T-cell (primary cell): ENCODE results near the gene CPNE7. TPM values are rescaled to one million over a fixed set of nuclear protein-coding genes. Genes with fewer than 3 reads are reported as not detected.

Source experiments
- ATAC-seq, 4 experiments: fragments of 200-7000 bp in 3 of 4; fragments of 150-1000 bp in 1 of 4; cut with Tn5 transposase; replicated peaks in 1 of 4; 1 replicate in 3 of 4; 2 replicates in 1 of 4; pipeline ENCODE4 v1.10.0; 2021; ENCODE audit warnings: moderate library complexity in 3 of 4, mild to moderate bottlenecking in 2 of 4, moderate number of reproducible peaks in 1 of 4
- CTCF ChIA-PET, 2 donors: fragments of 300-600 bp; sonication (Branson Sonifier 250); formaldehyde crosslinking; loops; one replicate each; lab custom pipeline; 2022; ENCODE audit warnings: antibody characterized with exemption in 2 of 2; lab: Charles Lee
- POLR2A ChIA-PET, 2 donors: fragments of 300-600 bp; sonication (Branson Sonifier 250); formaldehyde crosslinking; loops; one replicate each; lab custom pipeline; 2022; ENCODE audit warnings: antibody characterized with exemption in 2 of 2; lab: Charles Lee
- DNase-seq, 35 experiments: peaks; one replicate each; pipeline versions ENCODE4 v3.0.0 to v3.0.0-alpha.2; 2013 to 2023
- H3K27ac ChIP-seq: one replicate; pipeline ENCODE4 v1.5.1; 2013; ENCODE audit warnings: low read length
- H3K27me3 ChIP-seq, 2 experiments: replicated peaks in 1 of 2; 1 replicate in 1 of 2; 2 replicates in 1 of 2; pipeline versions ENCODE4 v1.6.1 to v1.7.0; 2013; ENCODE audit warnings: low read length in 1 of 2, mixed read lengths in 1 of 2; ENCODE audit not compliant: control insufficient read depth in 2 of 2, insufficient read depth in 2 of 2; ENCODE audit errors: extremely low read depth in 1 of 2
- H3K36me3 ChIP-seq, 2 donors: 1 replicate in 1 of 2; 2 replicates in 1 of 2; pipeline versions ENCODE4 v1.6.1 to v1.7.0; 2013; ENCODE audit warnings: low read length in 1 of 2; ENCODE audit not compliant: control insufficient read depth in 2 of 2, insufficient read depth in 1 of 2; ENCODE audit errors: extremely low read depth in 1 of 2
- H3K4me1 ChIP-seq, 2 experiments: 1 replicate in 1 of 2; 2 replicates in 1 of 2; pipeline versions ENCODE4 v1.6.1 to v1.7.0; 2013; ENCODE audit warnings: low read length in 2 of 2, mixed read lengths in 1 of 2; ENCODE audit not compliant: insufficient read depth in 2 of 2, control insufficient read depth in 1 of 2; ENCODE audit errors: extremely low read depth in 1 of 2
- H3K4me3 ChIP-seq, 2 donors: 1 replicate in 1 of 2; 2 replicates in 1 of 2; pipeline versions ENCODE4 v1.5.1 to v1.7.0; 2013; ENCODE audit warnings: mild to moderate bottlenecking in 2 of 2, low read length in 1 of 2, moderate library complexity in 1 of 2; ENCODE audit not compliant: control insufficient read depth in 1 of 2; ENCODE audit errors: extremely low read depth in 1 of 2
- H3K9me3 ChIP-seq: 2 replicates; pipeline ENCODE4 v1.7.0; 2013
- H3K27ac Mint-ChIP-seq, 2 donors: one replicate each; pipeline ENCODE4 v1.8.0; 2020 to 2021; ENCODE audit warnings: mild to moderate bottlenecking in 2 of 2, mixed read lengths in 2 of 2
- H3K27me3 Mint-ChIP-seq, 2 donors: one replicate each; pipeline ENCODE4 v1.8.0; 2021 to 2022; ENCODE audit warnings: mixed read lengths in 2 of 2
- H3K36me3 Mint-ChIP-seq: one replicate; pipeline ENCODE4 v1.8.0; 2021; ENCODE audit warnings: mixed read lengths
- H3K4me1 Mint-ChIP-seq, 3 donors: one replicate each; pipeline ENCODE4 v1.8.0; 2020 to 2022; ENCODE audit warnings: mixed read lengths in 3 of 3, mild to moderate bottlenecking in 1 of 3
- H3K4me3 Mint-ChIP-seq, 3 donors: one replicate each; pipeline ENCODE4 v1.8.0; 2020 to 2022; ENCODE audit warnings: mild to moderate bottlenecking in 3 of 3, mixed read lengths in 3 of 3, moderate library complexity in 3 of 3
- H3K9me3 Mint-ChIP-seq, 3 donors: one replicate each; pipeline ENCODE4 v1.8.0; 2020 to 2022; ENCODE audit warnings: mixed read lengths in 3 of 3
- WGBS: methylation state at CpG from one replicate; pipeline ENCODE4 v1.1.5; 2013; ENCODE audit warnings: missing lambda C conversion rate; ENCODE audit not compliant: insufficient coverage; 5-methylcytosine and 5-hydroxymethylcytosine counted together
- total RNA-seq, 35 experiments: library from RNA in 6 of 35; stranded (reverse) in 6 of 35; fragments of 120-200 nt in 1 of 35; gene quantifications; one replicate each; pipeline versions ENCODE4 v1.2.1 to v1.2.4 and lab custom pipeline; 2013 to 2026

The CPNE7 gene
- total RNA-seq, 5 donors from 2014 or later (not counting 1 experiment from before 2014, with no cell fraction given), result 1.9 to 8.7 (median 5.1) TPM

GRCh38 chr16:89564476-89565255, 10.9 kb upstream of the CPNE7 start:
- CTCF ChIA-PET, result no interaction called here
- peaks cover 52 to 59% (median 55%) of the 10 kb centered on the region in 3 donors for H3K4me1 Mint-ChIP-seq
- H3K4me1 ChIP-seq, result peaks cover 30 to 57% of the 10 kb centered on the region in 2 experiments
- peaks cover 0 to 5% of the 10 kb centered on the region in 2 experiments for H3K27me3 ChIP-seq
- no peak overlapping the region for H3K27ac ChIP-seq
- 67% methylated on average over 14 of the region's 22 CpGs for WGBS
- ATAC-seq, result no peak
- peaks cover 34% of the 10 kb centered on the region for H3K36me3 Mint-ChIP-seq
- no peaks in the 10 kb centered on the region for H3K27me3 Mint-ChIP-seq
- H3K9me3 ChIP-seq, result no peaks in the 10 kb centered on the region
- H3K36me3 ChIP-seq, result peaks cover 16 to 38% of the 10 kb centered on the region in 2 donors
- H3K27ac Mint-ChIP-seq, result peak overlapping the region; percentile 22 to 73
- POLR2A ChIA-PET, result no interaction called here
- H3K4me3 Mint-ChIP-seq, result peak overlapping the region in 2 of 3 donors; percentile 41 to 68
- no peak overlapping the region for H3K4me3 ChIP-seq
- no peak for DNase-seq
- H3K9me3 Mint-ChIP-seq, result no peaks in the 10 kb centered on the region

- peak overlapping the region in 1 of 2 donors; percentile 15 for H3K27ac Mint-ChIP-seq
- Histone ChIP-seq H3K27me3 (peaks cover 0 to 10% of the 10 kb centered on the region in 2 experiments), H3K36me3 (peaks cover 16 to 38% of the 10 kb centered on the region in 2 donors), H3K4me1 (peaks cover 29 to 54% of the 10 kb centered on the region in 2 experiments), H3K4me3 (peak overlapping the region in 1 of 2 donors; percentile 38), H3K9me3 (no peaks in the 10 kb centered on the region), H3K27ac (no peak overlapping the region)
- ChIA-PET CTCF (no interaction called here), POLR2A (no interaction called here)
- ATAC-seq (no peak), DNase-seq (no peak)
- H3K4me3 Mint-ChIP-seq, result peak overlapping the region in 2 of 3 donors; percentile 41 to 68
- H3K9me3 Mint-ChIP-seq, result no peaks in the 10 kb centered on the region
- peaks cover 34% of the 10 kb centered on the region for H3K36me3 Mint-ChIP-seq
- no peaks in the 10 kb centered on the region for H3K27me3 Mint-ChIP-seq
- 13% methylated on average over 1 of the region's 3 CpGs for WGBS
- peaks cover 50 to 56% (median 53%) of the 10 kb centered on the region in 3 donors for H3K4me1 Mint-ChIP-seq
Measured at GRCh38 chr16:89565256-89565505, 10.4 kb upstream of the CPNE7 start.

- H3K27ac ChIP-seq, result no peak overlapping the region
- Mint-ChIP-seq H3K27me3 (no peaks in the 10 kb centered on the region), H3K36me3 (peaks cover 34% of the 10 kb centered on the region), H3K9me3 (no peaks in the 10 kb centered on the region), H3K4me3 (peak overlapping the region; percentile 34 to 68 (median 54)), H3K27ac (peak overlapping the region; percentile 15 to 39), H3K4me1 (peaks cover 50 to 56% (median 51%) of the 10 kb centered on the region in 3 donors)
- 6% methylated on average over 43 of the region's 46 CpGs for WGBS
- POLR2A ChIA-PET, result no interaction called here
- peaks cover 0 to 15% of the 10 kb centered on the region in 2 experiments for H3K27me3 ChIP-seq
- peak overlapping the region; percentile 14 to 38 for H3K4me3 ChIP-seq
- ATAC-seq, result peak; percentile 40 to 56 (median 52)
- peaks cover 16 to 38% of the 10 kb centered on the region in 2 donors for H3K36me3 ChIP-seq
- peak in 21 of 35 experiments; percentile 9 to 57 (median 32) for DNase-seq
- CTCF ChIA-PET, result no interaction called here
- H3K9me3 ChIP-seq, result no peaks in the 10 kb centered on the region
- peaks cover 29 to 54% of the 10 kb centered on the region in 2 experiments for H3K4me1 ChIP-seq
Measured at GRCh38 chr16:89565506-89566372, 9.8 kb upstream of the CPNE7 start.

GRCh38 chr16:89567656-89568594, 7.6 kb upstream of the CPNE7 start:
- ATAC-seq, result no peak
- no peak overlapping the region for H3K27ac ChIP-seq
- Mint-ChIP-seq H3K27me3 (peaks cover 2 to 11% of the 10 kb centered on the region in 2 donors), H3K4me1 (peaks cover 43 to 52% (median 51%) of the 10 kb centered on the region in 3 donors), H3K4me3 (no peak overlapping the region), H3K9me3 (no peaks in the 10 kb centered on the region), H3K36me3 (peaks cover 17% of the 10 kb centered on the region), H3K27ac (no peak overlapping the region)
- H3K27me3 ChIP-seq, result peaks cover 0 to 27% of the 10 kb centered on the region in 2 experiments
- CTCF ChIA-PET, result no interaction called here
- H3K36me3 ChIP-seq, result peaks cover 6 to 20% of the 10 kb centered on the region in 2 donors
- no peaks in the 10 kb centered on the region for H3K9me3 ChIP-seq
- peaks cover 19 to 51% of the 10 kb centered on the region in 2 experiments for H3K4me1 ChIP-seq
- POLR2A ChIA-PET, result interaction anchor here in 1 of 2 donors (0.5 kb wide), 1 partner anchor 60 kb away, joined by 4 read pairs; no protein-coding TSS in a partner anchor
- no peak for DNase-seq
- 90% methylated on average over 21 of the region's 30 CpGs for whole genome bisulfite sequencing
- no peak overlapping the region for H3K4me3 ChIP-seq

GRCh38 chr16:89569506-89570341, 5.8 kb upstream of the CPNE7 start:
- peaks cover 5 to 22% of the 10 kb centered on the region in 2 donors for H3K27me3 Mint-ChIP-seq
- ATAC-seq (no peak), DNase-seq (no peak)
- WGBS, result 90% methylated on average over 17 of the region's 23 CpGs
- Histone ChIP-seq H3K4me1 (peaks cover 13 to 45% of the 10 kb centered on the region in 2 experiments), H3K4me3 (no peak overlapping the region), H3K27me3 (peaks cover 0 to 44% of the 10 kb centered on the region in 2 experiments), H3K9me3 (no peaks in the 10 kb centered on the region), H3K27ac (no peak overlapping the region), H3K36me3 (peaks cover under 1 to 2% of the 10 kb centered on the region in 2 donors)
- CTCF ChIA-PET, result no interaction called here
- no peaks in the 10 kb centered on the region for H3K9me3 Mint-ChIP-seq
- POLR2A ChIA-PET, result no interaction called here
- no peak overlapping the region for H3K4me3 Mint-ChIP-seq
- peaks cover 5% of the 10 kb centered on the region for H3K36me3 Mint-ChIP-seq
- H3K27ac Mint-ChIP-seq, result no peak overlapping the region
- peaks cover 30 to 42% (median 42%) of the 10 kb centered on the region in 3 donors for H3K4me1 Mint-ChIP-seq
